Uterus (tissue), 2 donors: ENCODE measurements around the gene PKP4.

Experiments
- CTCF ChIP-seq, 4 experiments: fragments of 200-600 bp in 2 of 4; fragments of 450-650 bp in 2 of 4; sonication (generic) in 2 of 4; IDR thresholded peaks; one replicate each; pipeline ENCODE4 v1.5.1; 2016 to 2019; ENCODE audit warnings: antibody characterized with exemption in 4 of 4, mild to moderate bottlenecking in 2 of 4, moderate library complexity in 1 of 4
- POLR2A ChIP-seq, 2 donors: fragments of 450-650 bp; IDR thresholded peaks; one replicate each; pipeline ENCODE4 v1.6.1; 2016; ENCODE audit warnings: antibody characterized with exemption in 2 of 2, mild to moderate bottlenecking in 1 of 2, moderate library complexity in 1 of 2

GRCh38 chr2:158467248-158467647 is 10.5 kb downstream of the PKP4 start:
- TF ChIP-seq POLR2A (IDR thresholded peaks at IDR 0.05) = no peak
- TF ChIP-seq CTCF (IDR thresholded peaks at IDR 0.05) = no peak
